HG03442 (cell line): Measurements from ENCODE around the gene ZNF646.

ENCODE experiments used
- ATAC-seq: cut with Tn5 transposase; IDR thresholded peaks from one replicate; pipeline ENCODE4 v1.9.1; 2021; ENCODE audit warnings: mild to moderate bottlenecking, moderate library complexity; ENCODE audit not compliant: unreplicated experiment

ZNF646 gene

DNA sequence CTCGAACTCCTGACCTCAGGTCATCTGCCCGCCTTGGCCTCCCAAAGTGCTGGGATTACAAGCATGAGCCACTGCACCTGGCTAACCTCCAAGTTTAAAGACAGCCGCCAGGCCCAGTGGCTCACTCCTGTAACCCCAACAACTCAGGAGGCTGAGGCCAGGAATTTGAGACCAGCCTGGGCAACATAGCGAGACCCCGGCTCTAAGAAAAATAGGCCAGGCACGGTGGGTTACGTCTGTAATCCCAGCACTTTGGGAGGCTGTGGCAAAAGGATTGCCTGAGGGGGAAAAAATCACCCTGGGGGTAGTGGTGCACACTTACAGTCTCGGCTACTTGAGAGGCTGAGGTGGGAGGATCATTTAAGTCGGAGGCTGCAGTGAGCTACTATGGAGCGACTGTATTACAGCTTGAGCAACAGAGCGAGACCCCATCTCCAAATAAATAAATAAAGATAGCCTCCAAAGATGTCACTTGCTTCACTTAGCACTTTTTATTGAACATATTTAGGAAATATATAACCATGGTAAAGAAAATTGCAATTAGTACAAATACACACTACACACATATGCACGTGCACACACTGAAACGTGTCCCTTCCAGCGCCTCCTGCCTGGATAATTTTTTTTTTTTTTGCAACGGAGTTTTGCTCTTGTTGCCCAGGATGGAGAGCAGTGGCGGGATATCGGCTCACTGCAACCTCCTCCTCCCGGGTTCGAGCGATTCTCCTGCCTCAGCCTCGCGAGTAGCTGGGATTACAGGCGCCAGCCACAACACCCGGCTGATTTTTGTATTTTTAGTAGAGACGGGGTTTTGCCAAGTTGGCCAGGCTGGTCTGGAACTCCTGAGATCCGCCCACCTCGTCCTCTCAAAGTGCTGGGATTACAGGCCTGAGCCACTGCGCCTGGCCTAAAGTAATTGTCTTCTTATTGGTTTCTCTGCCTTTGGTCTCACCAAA lies 32.6 kb downstream of the ZNF646 start:
- no peak for ATAC-seq

GRCh38 chr16:31107465-31107867 lies 33.2 kb downstream of the ZNF646 start:
- peak; percentile 43 for ATAC-seq

DNA sequence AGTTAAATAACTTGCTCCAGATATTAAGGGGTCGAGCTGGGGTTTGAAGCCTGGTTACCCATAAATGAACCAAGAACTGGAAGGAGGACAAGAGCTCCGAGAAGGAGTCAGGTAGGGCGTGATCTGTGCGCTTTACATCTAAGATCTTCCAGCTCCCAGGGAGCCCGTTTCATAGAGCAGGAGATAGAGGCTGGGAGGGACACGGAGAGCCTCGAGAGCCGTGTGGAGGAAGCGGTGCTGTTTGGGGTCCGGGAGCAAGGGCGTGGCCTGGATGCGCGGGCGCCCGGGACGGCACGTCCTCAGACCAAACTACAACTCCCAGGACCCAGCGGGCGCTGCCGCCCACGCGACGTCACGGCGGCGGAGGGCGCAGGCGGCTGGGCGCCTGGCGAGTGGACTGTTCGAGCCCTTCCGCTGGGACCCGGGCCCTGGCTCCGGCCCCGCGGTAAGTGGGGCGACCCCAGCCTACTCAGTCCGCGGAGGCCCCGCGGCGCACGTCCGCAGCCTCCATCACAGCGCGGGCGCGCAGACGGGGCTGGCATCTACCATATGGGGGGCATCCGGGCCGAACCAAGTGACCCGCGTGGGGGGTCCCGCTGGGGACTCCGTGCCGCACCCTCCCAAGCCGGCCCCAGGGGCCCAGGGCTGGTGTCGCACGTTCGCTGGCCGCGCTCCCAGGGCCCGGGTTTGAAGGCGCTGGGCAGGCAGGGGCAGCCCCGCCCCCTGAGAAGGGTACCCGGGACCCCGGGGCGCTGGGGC lies 34.0 kb downstream of the ZNF646 start, which contains the start of gene BCKDK:
TSS of gene BCKDK (plus strand) at position 352 of the 759 bp plus-strand sequence. CDS start 838 bp downstream, outside the sequence.
- ATAC-seq = peak; percentile 80

DNA sequence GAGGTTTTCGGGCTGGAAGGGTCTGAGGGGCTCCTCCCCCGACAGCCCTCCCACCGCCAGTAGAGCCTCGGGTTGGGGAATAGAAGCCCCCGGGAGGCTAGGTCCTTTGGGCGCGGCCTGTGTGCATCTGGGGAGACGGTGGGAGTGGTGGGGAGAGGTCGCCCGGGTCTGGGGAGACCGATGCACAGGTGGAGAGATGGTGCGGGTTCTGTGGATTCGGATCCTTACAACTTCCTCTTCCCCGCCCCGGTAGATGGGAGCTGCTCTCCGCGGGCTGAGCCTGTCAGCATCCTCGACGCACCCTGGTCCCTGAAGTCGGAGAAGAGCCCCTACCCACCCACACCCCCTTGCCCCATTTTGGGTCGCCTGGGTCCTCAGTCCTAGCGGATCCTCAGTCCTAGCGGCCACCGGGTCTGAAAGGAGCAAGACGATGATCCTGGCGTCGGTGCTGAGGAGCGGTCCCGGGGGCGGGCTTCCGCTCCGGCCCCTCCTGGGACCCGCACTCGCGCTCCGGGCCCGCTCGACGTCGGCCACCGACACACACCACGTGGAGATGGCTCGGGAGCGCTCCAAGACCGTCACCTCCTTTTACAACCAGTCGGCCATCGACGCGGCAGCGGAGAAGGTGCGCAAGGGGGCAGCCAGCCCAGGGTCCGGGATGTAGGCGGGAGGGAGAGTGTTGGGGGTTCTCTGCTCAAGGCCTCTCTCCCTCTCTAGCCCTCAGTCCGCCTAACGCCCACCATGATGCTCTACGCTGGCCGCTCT lies 34.8 kb downstream of the ZNF646 start:
- ATAC-seq = no peak

DNA sequence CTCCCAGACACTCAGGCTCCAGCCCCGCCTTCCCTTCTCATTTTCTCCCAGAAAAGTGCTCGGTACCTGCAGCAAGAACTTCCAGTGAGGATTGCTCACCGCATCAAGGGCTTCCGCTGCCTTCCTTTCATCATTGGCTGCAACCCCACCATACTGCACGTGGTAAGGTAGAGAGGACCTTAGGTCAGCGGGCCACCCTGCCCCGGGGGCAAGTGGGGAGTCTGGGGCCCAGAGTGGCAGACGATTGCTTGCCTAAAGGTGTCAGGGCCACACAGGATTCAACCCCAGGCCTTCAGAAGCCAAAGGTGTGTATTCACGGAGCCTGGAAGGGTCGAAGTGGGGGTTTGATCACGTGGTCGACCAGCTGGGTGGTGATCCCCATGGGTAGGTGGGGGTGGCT lies 35.4 kb downstream of the ZNF646 start:
- no peak for ATAC-seq

- ATAC-seq = no peak
Measured at GRCh38 chr16:31110106-31111034, 36.1 kb downstream of the ZNF646 start.

DNA sequence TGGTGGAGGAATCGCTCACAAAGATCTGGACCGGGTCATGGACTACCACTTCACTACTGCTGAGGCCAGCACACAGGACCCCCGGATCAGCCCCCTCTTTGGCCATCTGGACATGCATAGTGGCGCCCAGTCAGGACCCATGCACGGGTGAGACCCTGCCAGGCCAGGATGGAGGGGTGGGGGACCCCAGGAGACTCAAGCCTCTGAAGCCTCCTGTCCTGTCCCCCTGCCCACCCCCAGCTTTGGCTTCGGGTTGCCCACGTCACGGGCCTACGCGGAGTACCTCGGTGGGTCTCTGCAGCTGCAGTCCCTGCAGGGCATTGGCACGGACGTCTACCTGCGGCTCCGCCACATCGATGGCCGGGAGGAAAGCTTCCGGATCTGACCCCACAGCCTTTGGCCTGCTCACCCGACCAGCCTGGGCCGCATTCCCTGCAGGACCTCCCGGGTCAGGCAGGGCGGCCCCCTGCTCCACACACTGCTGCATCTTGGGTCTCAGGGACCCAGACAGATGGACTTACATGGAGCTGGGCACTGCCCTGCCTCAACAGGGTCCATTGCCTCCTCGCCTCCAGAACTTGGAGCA lies 37.8 kb downstream of the ZNF646 start:
- no peak for ATAC-seq

DNA sequence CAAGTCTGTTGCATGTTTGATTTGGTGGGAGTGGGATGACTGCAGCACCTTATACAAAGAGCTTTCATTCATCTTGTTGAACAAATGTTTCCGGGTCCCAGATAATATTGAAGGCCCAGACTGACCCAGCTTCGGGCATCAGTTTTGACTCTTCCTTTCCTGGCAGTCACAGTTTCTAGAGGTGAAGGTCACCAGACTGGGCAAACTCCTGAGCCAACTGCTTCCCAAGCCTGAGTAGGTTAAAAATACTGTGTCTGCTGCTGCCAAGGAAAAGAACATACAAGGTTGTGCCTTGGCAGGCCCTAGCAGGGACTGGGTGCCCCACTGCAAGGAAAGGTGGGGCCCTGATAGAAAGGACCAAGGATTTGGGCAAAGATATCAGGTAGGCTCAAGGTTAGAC lies 38.5 kb downstream of the ZNF646 start:
- no peak for ATAC-seq

- no peak for ATAC-seq
Measured at GRCh38 chr16:31113121-31114120, 39.2 kb downstream of the ZNF646 start.

DNA sequence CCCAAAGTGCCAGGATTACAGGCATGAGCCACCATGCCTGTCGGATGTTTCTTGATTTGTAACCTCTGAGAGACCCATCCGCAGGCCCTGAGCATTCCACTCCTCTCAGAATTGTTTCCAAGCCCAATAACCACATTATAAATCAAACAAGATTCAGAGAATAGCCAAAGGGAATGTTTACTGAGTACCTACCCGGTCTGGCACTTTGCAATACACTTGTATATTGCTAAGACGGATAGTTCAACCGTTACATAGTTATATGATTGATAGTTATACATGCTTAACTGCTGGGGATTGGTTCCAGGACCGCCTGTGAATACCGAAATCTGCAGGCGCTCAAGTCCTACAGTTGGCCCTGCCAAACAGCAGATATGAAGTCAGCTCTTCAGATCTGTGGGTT lies 40.2 kb downstream of the ZNF646 start:
- no peak for ATAC-seq

GRCh38 chr16:31117384-31118222 lies 43.4 kb downstream of the ZNF646 start, which contains the start of gene KAT8:
Gene KAT8 (plus strand): TSS chr16:31117664. CDS start chr16:31117682, 18 bp downstream.
- peak; percentile 90 for ATAC-seq

DNA sequence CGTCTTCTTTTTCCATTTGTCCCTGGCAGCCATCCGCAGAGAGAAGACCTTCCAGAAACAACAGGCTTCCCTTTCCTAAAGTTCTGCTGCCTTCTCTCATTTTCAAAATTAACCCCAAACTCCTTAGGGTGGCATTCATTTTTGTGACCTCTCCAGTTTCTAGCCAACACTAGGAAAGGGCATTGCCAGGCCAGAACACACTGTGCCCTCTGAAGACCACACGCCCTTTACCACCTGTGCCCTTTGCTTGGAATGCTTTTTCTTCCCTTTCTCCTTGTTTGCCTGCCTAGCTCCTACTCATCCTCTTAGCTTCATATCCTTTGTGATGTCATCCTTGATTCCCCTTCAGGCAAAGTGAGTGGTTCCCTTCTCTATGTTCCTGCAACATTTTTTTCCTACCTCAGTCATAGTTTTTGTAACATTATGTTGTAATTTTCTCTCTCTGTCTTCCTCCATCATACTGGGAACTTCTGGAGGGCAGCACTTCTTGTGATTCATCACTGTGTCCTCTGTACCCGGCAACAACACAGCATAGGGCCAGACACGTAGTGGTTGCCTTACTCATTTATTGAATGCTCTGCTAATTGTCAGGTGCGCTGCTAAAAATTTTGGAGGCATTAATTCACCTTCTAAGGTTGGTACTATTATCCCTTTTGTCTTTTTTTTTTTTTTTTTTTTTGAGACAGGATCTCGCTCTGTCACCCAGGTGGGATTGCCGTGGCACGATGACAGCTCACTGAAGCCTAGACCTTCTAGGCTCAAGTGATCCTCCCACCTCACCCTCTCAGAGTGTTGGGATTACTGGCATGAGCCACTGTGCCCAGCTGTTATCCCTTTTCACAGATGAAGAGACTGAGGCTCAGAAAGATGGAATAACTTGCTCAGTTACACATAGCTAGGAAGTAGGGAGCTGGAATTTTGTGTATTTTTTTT lies 44.3 kb downstream of the ZNF646 start:
- ATAC-seq = no peak

DNA sequence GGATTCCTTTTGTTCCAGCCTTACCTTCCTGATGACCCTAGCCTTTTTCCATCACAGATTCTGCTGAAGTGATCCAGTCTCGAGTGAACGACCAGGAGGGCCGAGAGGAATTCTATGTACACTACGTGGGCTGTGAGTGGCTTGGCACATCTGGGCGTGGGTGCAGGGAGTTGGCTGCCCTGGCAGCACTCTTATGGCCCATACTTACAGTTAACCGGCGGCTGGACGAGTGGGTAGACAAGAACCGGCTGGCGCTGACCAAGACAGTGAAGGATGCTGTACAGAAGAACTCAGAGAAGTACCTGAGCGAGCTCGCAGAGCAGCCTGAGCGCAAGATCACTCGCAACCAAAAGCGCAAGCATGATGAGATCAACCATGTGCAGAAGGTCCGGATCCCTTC lies 45.9 kb downstream of the ZNF646 start:
- no peak for ATAC-seq

GRCh38 chr16:31125844-31126243 lies 51.6 kb downstream of the ZNF646 start:
- no peak for ATAC-seq

- ATAC-seq = no peak
Measured at GRCh38 chr16:31127182-31127581, 53.0 kb downstream of the ZNF646 start.
